T follicular helper cell (primary cell): ENCODE data around the gene RACGAP1.

Source experiments
- DNase-seq: peaks from one replicate; pipeline ENCODE4 v3.0.0-alpha.2; 2020; ENCODE audit warnings: low read depth

RACGAP1 gene

GRCh38 chr12:49968471-49968870 lies 56.8 kb downstream of the RACGAP1 start:
- DNase-seq = no peak

- no peak for DNase-seq
Observed at GRCh38 chr12:49967777-49968250, 57.5 kb downstream of the RACGAP1 start.

- peak; percentile 87 for DNase-seq
Observed at GRCh38 chr12:49967042-49967776, 58.1 kb downstream of the RACGAP1 start.

- no peak for DNase-seq
Observed at GRCh38 chr12:49966511-49967041, 58.7 kb downstream of the RACGAP1 start.

GRCh38 chr12:49965836-49966235 lies 59.5 kb downstream of the RACGAP1 start:
- DNase-seq = no peak

- no peak for DNase-seq
Observed at GRCh38 chr12:49964849-49965624, 60.3 kb downstream of the RACGAP1 start.

- DNase-seq = no peak
Observed at GRCh38 chr12:49963976-49964815, 61.1 kb downstream of the RACGAP1 start.

GRCh38 chr12:49962861-49963765 lies 62.2 kb downstream of the RACGAP1 start:
- DNase-seq = no peak

GRCh38 chr12:49961993-49962764 lies 63.1 kb downstream of the RACGAP1 start:
- no peak for DNase-seq

GRCh38 chr12:49961111-49961922 lies 64.0 kb downstream of the RACGAP1 start, which contains the start of gene AQP5:
Gene AQP5 (plus strand): TSS chr12:49961872. CDS start chr12:49962018, 146 bp downstream.
- DNase-seq = no peak

- no peak for DNase-seq
Observed at GRCh38 chr12:49960474-49961110, 64.7 kb downstream of the RACGAP1 start.

- DNase-seq = no peak
Observed at GRCh38 chr12:49959685-49960473, 65.4 kb downstream of the RACGAP1 start.

GRCh38 chr12:49957570-49957967 lies 67.7 kb downstream of the RACGAP1 start:
- DNase-seq = no peak

- no peak for DNase-seq
Observed at GRCh38 chr12:49956663-49957569, 68.4 kb downstream of the RACGAP1 start.

GRCh38 chr12:49955899-49956662 lies 69.2 kb downstream of the RACGAP1 start:
- DNase-seq = no peak
